Inferior parietal cortex (tissue), 1 donor: ENCODE data around the gene PEX14.

Experiments
- DNase-seq: peaks from one replicate; pipeline ENCODE4 v3.0.0-alpha.2; 2016; ENCODE audit errors: extremely low spot score

PEX14 gene

GRCh38 chr1:10617931-10618885, 143.5 kb downstream of the PEX14 start:
- no peak for DNase-seq

GRCh38 chr1:10620776-10621175, 146.0 kb downstream of the PEX14 start:
- DNase-seq: peak; percentile 12

DNA sequence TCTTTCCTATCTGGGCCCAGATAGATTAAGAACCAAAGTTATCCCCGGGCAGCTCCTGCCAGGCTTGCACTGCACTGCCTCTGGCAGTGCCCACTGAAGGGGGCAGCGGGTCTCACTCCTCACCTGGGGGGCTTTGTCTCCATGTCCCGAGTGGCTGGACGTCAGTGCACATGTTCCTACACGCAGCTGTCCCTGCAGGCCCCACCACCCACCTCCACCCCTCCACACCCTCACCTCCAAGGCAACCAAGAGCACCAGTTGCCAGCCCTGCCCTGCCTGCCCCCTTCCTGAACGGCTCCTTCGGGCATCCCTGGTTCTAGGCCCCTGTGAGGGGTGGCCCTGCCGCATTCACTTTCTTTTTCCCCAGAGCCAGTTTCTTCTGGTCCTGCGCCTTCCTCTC, 147.2 kb downstream of the PEX14 start:
- no peak for DNase-seq

DNA sequence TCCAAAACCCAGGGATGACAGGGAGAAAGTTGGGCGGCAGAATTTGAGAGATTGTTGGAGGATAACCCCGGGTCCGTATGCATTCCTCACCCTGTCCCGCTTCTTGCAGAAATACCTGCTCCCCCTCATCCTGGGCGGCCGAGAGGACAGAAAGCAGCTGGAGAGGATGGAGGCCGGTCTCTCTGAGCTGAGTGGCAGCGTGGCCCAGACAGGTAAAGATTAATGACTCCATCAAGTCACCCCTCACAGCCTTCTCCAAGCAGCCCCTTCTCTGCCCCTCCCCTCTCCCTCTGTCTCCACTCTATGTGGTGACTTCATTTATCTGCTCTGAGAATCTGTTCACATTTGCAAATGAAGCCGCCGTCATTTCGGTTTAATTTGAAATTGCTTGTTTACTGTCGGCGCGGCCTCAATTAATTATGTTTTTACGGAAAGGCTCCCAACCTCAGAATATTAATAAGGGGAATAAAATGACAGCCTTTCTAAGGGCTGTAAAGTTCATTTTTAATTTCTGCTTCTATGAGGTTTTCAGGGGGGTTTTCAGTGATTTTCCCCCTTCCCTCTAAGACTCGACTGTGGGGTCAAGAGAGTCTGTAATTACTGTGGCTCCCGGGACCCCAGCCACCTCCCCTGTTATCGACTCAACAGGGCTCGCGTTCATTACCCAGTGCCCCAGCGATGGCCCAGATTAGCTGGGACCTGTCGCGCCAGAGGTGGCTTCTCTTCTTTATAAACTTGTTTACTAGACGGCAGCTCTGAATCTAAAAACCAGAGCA, 148.3 kb downstream of the PEX14 start:
- DNase-seq: no peak

DNA sequence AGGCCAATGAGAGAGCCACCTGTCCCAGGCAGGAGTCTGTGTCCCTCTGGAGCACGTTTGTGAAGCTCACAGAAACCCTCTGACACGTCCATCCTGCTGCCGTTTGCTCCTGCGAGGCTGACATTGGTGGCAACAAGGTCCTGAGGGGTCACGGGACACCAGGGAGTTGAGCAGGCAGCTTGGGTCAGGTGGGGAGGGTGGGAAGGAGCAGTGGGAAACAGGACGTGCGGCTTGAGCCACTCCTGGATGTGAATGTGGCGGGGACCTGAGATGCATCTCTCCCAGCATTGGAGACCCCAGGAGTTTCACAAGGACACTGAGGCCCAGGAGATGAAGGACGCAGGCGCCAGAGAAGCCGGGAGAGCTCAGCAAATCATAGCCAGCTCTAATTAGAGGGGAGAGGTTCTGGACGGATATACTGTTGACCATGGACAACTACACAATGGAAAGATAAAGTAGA, 149.0 kb downstream of the PEX14 start:
- DNase-seq: no peak

GRCh38 chr1:10624256-10625050, 149.7 kb downstream of the PEX14 start:
- DNase-seq: no peak

DNA sequence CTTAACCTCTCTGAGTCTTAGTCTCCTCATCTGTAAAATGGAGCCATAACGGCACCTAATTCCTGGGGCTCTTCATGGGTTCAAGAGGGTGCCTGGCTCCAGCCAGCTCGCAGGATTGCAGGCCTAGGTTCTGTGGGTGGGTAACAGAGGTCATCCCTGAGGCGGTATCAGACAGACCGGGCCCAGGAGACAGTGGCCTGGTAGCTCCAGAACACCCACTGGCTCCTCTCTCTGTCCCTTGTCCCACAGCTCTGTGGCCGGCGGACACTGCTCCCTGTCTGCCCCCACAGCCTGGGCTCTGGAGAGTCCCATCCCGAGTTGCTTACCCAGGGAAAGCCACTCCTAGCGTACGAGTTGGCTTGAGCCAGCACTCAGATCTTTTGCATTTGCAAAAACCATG, 150.3 kb downstream of the PEX14 start:
- no peak for DNase-seq

DNA sequence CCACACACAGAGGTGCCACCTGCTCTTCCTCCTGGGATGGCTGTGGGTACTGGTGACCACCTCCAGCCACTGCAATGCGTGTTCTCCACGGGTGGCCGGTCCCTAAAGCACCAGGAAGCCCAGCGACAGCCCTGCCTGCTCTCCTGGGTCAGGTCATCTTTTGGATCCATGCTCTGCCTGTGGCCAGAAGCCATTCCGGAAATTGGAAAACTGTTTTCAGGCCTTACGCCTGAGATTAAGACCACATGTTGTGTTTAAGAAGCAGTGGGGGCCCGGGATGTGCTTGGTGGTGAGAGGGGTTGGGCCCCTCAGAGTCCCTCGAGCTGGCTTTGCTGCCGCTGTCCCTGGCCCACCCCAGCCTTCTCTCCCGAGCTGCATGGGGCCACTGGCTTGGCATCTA, 150.8 kb downstream of the PEX14 start:
- no peak for DNase-seq

- no peak for DNase-seq
Measured at GRCh38 chr1:10626131-10626731, 151.5 kb downstream of the PEX14 start.

DNA sequence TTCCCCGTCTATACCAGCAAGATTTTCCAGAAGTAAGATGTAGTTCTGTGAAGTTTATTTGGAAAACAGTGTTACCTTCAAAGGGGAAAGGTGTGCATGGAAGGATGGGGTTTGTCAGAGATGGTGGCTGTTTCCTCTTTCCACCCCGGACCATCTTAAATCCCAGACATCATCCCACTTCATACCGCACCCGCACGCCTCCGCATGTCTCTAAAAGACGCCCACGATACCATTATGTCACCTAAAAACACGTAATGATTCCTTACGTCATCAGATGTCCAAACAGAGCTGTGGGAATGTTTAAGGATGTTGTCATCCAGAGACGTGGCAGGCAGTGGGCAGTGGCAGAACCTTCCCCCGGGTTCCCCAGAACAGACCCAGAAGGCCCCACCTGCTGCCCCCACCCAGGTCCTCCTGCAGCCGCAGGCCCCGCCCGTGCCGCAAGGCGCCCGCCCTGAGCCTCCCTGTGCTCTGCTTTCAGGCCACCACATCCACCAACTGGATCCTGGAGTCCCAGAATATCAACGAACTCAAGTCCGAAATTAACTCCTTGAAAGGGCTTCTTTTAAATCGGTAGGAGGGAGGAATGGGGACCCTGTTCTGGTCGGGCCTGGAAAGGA, 152.2 kb downstream of the PEX14 start:
- DNase-seq: no peak

DNA sequence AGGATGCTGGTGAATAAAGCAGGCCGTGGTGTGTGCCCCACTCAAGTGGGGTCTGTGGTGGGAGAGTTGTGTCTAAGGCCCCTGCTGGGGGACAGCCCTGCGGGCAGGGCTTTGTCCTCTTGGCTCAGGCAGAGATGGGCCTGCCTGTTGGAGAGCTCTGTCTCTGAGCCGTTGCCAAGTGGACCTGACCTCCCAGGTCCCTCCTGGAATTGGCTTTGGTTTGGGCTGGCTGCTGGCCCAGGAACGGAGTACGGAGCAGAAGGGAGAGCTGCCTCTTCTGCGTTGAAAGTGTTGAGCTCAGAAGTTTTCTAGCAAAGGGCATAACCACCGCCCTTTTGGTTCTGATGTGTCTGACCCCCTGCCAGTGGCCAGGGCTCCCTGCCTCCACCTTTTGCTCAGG, 153.9 kb downstream of the PEX14 start:
- DNase-seq: no peak

GRCh38 chr1:10629091-10629815, 154.5 kb downstream of the PEX14 start:
- DNase-seq: no peak

- no peak for DNase-seq
Measured at GRCh38 chr1:10629816-10630571, 155.2 kb downstream of the PEX14 start.

DNA sequence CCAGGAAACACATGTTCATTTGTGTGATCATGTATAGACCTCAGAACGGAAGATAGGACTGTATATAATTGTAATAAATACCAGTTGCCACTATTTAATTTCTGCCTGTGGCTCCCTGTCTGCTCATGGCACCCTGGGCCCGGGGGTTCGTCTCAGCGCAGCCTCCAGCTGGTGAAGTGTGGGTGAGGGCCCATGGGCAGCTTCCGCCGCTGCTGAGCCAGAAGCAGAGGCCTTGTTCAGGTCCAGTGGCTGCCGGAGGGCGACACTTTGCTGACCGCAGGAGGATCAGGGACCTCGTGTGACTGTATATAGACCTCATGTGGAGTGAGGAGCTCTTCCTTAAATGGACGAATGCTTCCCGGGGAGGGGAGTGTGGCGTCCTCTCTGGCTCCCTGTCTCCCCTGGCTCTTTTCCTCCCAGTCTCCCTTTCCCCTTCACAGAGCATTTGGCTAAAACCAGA, 155.9 kb downstream of the PEX14 start:
- no peak for DNase-seq

GRCh38 chr1:10631121-10631810, 156.5 kb downstream of the PEX14 start:
- DNase-seq: no peak

GRCh38 chr1:10631811-10632593, 157.3 kb downstream of the PEX14 start:
- no peak for DNase-seq

DNA sequence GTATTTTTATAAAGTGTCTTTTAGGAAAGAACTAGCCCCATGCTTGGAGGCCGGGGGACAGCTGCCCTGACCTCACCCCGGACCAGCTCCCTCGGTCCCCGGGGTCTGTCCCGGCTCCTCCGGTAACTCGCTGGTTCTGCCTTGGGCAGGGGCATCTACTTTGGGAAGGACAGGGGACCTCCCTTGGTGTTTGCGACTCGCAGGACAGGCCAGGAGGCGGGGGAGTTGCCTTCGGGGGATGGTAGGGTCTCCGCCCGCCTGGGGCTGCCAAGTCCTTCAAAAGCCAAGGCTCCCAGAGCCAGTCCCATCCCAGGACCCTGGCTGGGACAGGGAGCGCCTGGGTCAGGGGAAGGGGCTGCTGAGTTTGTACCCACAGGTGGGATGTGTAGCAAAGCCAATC, 157.9 kb downstream of the PEX14 start:
- DNase-seq: no peak

DNA sequence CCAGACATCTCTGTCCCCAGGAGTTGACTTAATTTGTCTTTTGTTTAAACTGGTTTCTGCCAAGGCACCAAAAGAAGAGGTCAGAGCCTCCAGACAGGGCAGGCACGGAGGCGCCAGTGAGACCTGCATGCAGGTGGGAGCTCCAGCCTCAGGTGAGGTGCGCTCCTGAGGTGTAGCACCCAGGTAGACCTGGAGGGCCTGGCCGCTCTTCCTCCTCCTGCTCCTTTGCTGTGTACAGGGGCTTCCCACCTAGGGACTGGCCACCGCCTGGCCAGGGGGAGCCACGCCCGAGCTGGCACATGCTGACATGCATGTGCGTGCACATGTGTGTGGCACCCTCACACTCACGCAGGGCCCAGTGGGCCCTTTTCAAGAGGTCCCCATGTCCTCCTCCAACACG, 158.7 kb downstream of the PEX14 start:
- DNase-seq: no peak
